ENCODE results near the gene AJM1.

- TF ChIP-seq, protein P1, sequence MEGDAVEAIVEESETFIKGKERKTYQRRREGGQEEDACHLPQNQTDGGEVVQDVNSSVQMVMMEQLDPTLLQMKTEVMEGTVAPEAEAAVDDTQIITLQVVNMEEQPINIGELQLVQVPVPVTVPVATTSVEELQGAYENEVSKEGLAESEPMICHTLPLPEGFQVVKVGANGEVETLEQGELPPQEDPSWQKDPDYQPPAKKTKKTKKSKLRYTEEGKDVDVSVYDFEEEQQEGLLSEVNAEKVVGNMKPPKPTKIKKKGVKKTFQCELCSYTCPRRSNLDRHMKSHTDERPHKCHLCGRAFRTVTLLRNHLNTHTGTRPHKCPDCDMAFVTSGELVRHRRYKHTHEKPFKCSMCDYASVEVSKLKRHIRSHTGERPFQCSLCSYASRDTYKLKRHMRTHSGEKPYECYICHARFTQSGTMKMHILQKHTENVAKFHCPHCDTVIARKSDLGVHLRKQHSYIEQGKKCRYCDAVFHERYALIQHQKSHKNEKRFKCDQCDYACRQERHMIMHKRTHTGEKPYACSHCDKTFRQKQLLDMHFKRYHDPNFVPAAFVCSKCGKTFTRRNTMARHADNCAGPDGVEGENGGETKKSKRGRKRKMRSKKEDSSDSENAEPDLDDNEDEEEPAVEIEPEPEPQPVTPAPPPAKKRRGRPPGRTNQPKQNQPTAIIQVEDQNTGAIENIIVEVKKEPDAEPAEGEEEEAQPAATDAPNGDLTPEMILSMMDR (IDR thresholded peaks at IDR 0.05), result no peak
- TF ChIP-seq POLR2A (IDR thresholded peaks at IDR 0.05), result no peak
Measured at GRCh38 chr9:136886610-136887597, 44.6 kb downstream of the AJM1 start.

Measured in thyroid gland (tissue), 4 donors.